Prostate gland (tissue), 2 donors: Measurements from ENCODE around the gene SEC16B. TPM values are rescaled to one million over a fixed set of nuclear protein-coding genes. Genes with fewer than 3 reads are reported as not detected.

Experiments used
- DNase-seq: peaks from one replicate; pipeline ENCODE4 v3.0.0-alpha.2; 2019; ENCODE audit warnings: low spot score
- H3K27ac ChIP-seq, 2 donors: fragments of 200-600 bp; sonication (generic); 2 replicates each; pipeline ENCODE4 v1.5.1; 2017 to 2019
- H3K27me3 ChIP-seq: fragments of 200-600 bp; sonication (generic); replicated peaks from 2 replicates; pipeline ENCODE4 v1.5.1; 2019; ENCODE audit not compliant: insufficient read depth
- H3K36me3 ChIP-seq, 2 donors: fragments of 200-600 bp; sonication (generic); 1 replicate in 1 of 2; 2 replicates in 1 of 2; pipeline versions ENCODE4 v1.5.1 to v1.8.1; 2017 to 2019
- H3K4me1 ChIP-seq: fragments of 200-600 bp; sonication (generic); replicated peaks from 2 replicates; pipeline ENCODE4 v1.5.1; 2019
- H3K4me3 ChIP-seq, 2 donors: fragments of 200-600 bp; sonication (generic); 2 replicates each; pipeline ENCODE4 v1.5.1; 2017 to 2019
- H3K9me3 ChIP-seq: fragments of 200-600 bp; sonication (generic); 2 replicates; pipeline ENCODE4 v1.5.1; 2017
- CTCF ChIP-seq, 4 experiments: fragments of 200-600 bp in 2 of 4; fragments of 450-650 bp in 2 of 4; sonication (generic) in 2 of 4; IDR thresholded peaks; 1 replicate in 3 of 4; 2 replicates in 1 of 4; pipeline ENCODE4 v1.5.1; 2016 to 2019; ENCODE audit warnings: antibody characterized with exemption in 4 of 4, mild to moderate bottlenecking in 2 of 4, moderate library complexity in 2 of 4
- POLR2A ChIP-seq: fragments of 450-650 bp; IDR thresholded peaks from one replicate; pipeline ENCODE4 v1.6.1; 2016; ENCODE audit warnings: antibody characterized with exemption, mild to moderate bottlenecking
- POLR2AphosphoS5 ChIP-seq: sonication (generic); formaldehyde crosslinking; IDR thresholded peaks from one replicate; pipeline ENCODE4 v1.6.1; 2017; ENCODE audit warnings: antibody characterized with exemption
- WGBS: methylation state at CpG from one replicate; pipeline ENCODE4 v1.1.5; 2018; 5-methylcytosine and 5-hydroxymethylcytosine counted together
- intact Hi-C: fragments of 100-400 bp; cut with DNase I; formaldehyde crosslinking; loops from one replicate; pipeline ENCODE4 v1.14.2; 2022
- total RNA-seq, 2 donors: library from RNA; depleted of rRNA; stranded (reverse); fragments of >200 nt; gene quantifications; one replicate each; pipeline ENCODE4 v1.1.0, GENCODE V29; 2016

The SEC16B gene
- total RNA-seq, 2 donors from 2014 or later = 2.7 to 3.2 TPM

- intact Hi-C loops = no loop called here
- no peak overlapping the region for H3K4me3 ChIP-seq
- H3K9me3 ChIP-seq = no peaks in the 10 kb centered on the region
- H3K27me3 ChIP-seq = no peaks in the 10 kb centered on the region
- no peak for DNase-seq
- TF ChIP-seq POLR2AphosphoS5 = no peak
- TF ChIP-seq CTCF (IDR thresholded peaks at IDR 0.05) = no peak
- no peak for TF ChIP-seq POLR2A
- WGBS = 63% methylated on average over 5 of the region's 5 CpGs
- H3K4me1 ChIP-seq = no peaks in the 10 kb centered on the region
- H3K27ac ChIP-seq = no peak overlapping the region
- H3K36me3 ChIP-seq = no peaks in the 10 kb centered on the region
These were observed 749 bp downstream of the SEC16B start for GRCh38 chr1:177969109-177969508.

DNA sequence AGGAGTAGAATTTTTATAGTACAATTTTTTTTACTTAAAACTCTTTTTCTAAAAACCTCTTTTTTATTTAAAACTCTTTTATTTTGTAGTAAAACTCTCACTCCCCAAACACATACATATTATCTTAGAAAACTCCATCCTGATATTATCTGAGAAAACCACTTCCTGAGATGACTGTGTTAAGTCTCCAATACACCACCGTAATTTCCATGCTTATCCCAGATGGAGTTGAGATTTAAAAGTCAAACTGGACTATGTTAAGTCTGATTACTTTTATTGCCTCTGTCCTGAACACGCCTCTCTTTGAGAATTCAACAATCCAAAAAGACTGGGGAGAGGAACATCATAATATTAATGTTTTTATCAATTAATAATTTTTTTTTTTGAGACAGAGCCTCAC is 3.7 kb downstream of the SEC16B start:
- no peak overlapping the region for H3K27ac ChIP-seq
- DNase-seq = no peak
- H3K4me1 ChIP-seq = no peaks in the 10 kb centered on the region
- no peaks in the 10 kb centered on the region for H3K36me3 ChIP-seq
- H3K9me3 ChIP-seq = no peaks in the 10 kb centered on the region
- TF ChIP-seq POLR2AphosphoS5 = no peak
- no peak for TF ChIP-seq CTCF (IDR thresholded peaks at IDR 0.05)
- no peak for TF ChIP-seq POLR2A
- no peaks in the 10 kb centered on the region for H3K27me3 ChIP-seq
- 58% methylated on average over 2 of the region's 2 CpGs for WGBS
- intact Hi-C loops = no loop called here
- no peak overlapping the region for H3K4me3 ChIP-seq

GRCh38 chr1:177965293-177965692 is 4.6 kb downstream of the SEC16B start:
- Histone ChIP-seq H3K27me3 (no peaks in the 10 kb centered on the region), H3K4me1 (no peaks in the 10 kb centered on the region), H3K27ac (no peak overlapping the region), H3K36me3 (no peaks in the 10 kb centered on the region), H3K9me3 (no peaks in the 10 kb centered on the region), H3K4me3 (no peak overlapping the region)
- intact Hi-C loops = no loop called here
- no peak for DNase-seq
- no peak for TF ChIP-seq POLR2AphosphoS5
- TF ChIP-seq POLR2A = no peak
- no peak for TF ChIP-seq CTCF (IDR thresholded peaks at IDR 0.05)
- WGBS = 90% methylated on average over 4 of the region's 4 CpGs

- Histone ChIP-seq H3K27me3 (no peaks in the 10 kb centered on the region), H3K27ac (no peak overlapping the region), H3K36me3 (no peaks in the 10 kb centered on the region), H3K4me1 (no peaks in the 10 kb centered on the region), H3K9me3 (no peaks in the 10 kb centered on the region), H3K4me3 (no peak overlapping the region)
- 87% methylated on average over 5 of the region's 5 CpGs for WGBS
- TF ChIP-seq POLR2A (no peak), POLR2AphosphoS5 (no peak), CTCF (IDR thresholded peaks at IDR 0.05) (no peak)
- intact Hi-C loops = no loop called here
- DNase-seq = no peak
These were observed 5.5 kb downstream of the SEC16B start for GRCh38 chr1:177964336-177964735.

DNA sequence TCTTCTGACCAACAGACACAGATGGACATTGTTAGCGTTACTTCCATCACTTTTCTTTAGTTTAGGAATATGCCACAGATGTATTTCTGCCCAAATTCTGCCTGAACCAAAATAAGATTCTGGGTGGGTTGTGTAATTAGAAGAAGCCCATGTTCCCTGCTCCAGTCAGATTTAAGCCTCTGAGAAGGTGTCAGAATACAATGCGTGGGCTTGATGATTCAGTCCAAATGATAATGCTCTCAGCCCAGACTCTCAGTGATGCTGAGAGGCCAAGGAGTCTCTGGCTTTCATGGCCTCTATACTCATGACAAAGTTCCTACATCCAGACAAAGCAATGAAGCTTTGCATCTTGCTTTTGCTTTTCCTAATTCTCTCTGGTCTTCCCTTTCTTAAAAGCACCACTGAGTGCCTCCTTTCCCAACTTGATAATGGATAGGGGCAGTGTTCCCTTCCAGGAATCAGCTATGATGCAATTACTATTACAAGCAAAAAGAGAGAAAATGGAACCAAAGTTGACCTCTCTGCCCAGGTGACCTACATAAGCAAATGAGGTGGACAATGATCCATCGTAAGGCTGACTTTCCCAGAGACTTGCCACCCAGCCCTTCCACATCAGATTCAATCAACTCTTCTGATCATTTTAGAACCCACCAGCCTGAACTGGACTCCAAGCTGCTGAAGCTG is 8.8 kb downstream of the SEC16B start:
- H3K27ac ChIP-seq = no peak overlapping the region
- 61% methylated on average over 3 of the region's 3 CpGs for WGBS
- no peaks in the 10 kb centered on the region for H3K36me3 ChIP-seq
- H3K27me3 ChIP-seq = no peaks in the 10 kb centered on the region
- no peak for TF ChIP-seq CTCF (IDR thresholded peaks at IDR 0.05)
- no peaks in the 10 kb centered on the region for H3K4me1 ChIP-seq
- DNase-seq = no peak
- intact Hi-C loops = no loop called here
- H3K9me3 ChIP-seq = no peaks in the 10 kb centered on the region
- H3K4me3 ChIP-seq = no peak overlapping the region
